K562 (cell line): ENCODE data around the gene AFDN. TPM values are rescaled to one million over a fixed set of nuclear protein-coding genes. Genes with fewer than 3 reads are reported as not detected.

Experiments
- ATAC-seq: fragments of 200-7000 bp; cut with Tn5 transposase; 3 replicates; pipeline ENCODE4 v1.9.1; 2020; ENCODE audit warnings: moderate library complexity
- BruUV-seq: library from RNA; stranded (reverse); fragments of 400-500 nt; replicated peaks from 2 replicates; lab custom pipeline; 2021; lab: Mats Ljungman, UMichigan
- CTCF ChIA-PET: fragments of 300-600 bp; formaldehyde crosslinking; extraction: SDS; loops from one replicate; lab custom pipeline; 2021; ENCODE audit warnings: low intra/inter-chr PET ratio; lab: Yijun Ruan, JAX
- POLR2A ChIA-PET: fragments of 300-600, 350-650 bp; sonication (Branson Sonifier 250); formaldehyde crosslinking; extraction: SDS; loops from one replicate; lab custom pipeline; 2021; ENCODE audit warnings: antibody characterized with exemption, inconsistent platforms; lab: Yijun Ruan, JAX
- DNase-seq, 4 experiments: peaks; one replicate each; pipeline versions ENCODE4 v3.0.0 to v3.0.0-alpha.2; 2011 to 2018; ENCODE audit warnings: low spot score in 3 of 4, mixed read lengths in 3 of 4; ENCODE audit errors: extremely low read depth in 1 of 4
- FAIRE-seq: peaks from 2 replicates; lab custom pipeline; 2011; peaks lifted over from hg19 to GRCh38; lab: Jason Lieb, UNC
- H2AFZ ChIP-seq: 2 replicates; pipeline ENCODE4 v1.6.0; 2011; ENCODE audit warnings: low read depth, low read length, control low read depth, inconsistent platforms
- H3K27ac ChIP-seq: fragments of 200-600 bp; 3 replicates; pipeline ENCODE4 v1.8.0; 2011; ENCODE audit warnings: low read depth, mild to moderate bottlenecking, control low read depth, inconsistent platforms, low read length, moderate library complexity, mixed read lengths; ENCODE audit errors: extremely low read depth
- H3K27me3 ChIP-seq, 2 experiments: fragments of 300-600 bp in 1 of 2; 2 replicates in 1 of 2; 3 replicates in 1 of 2; pipeline versions ENCODE4 v1.6.0 to v1.8.0; 2011; ENCODE audit warnings: inconsistent platforms in 2 of 2, low read length in 2 of 2, mild to moderate bottlenecking in 1 of 2, mixed read lengths in 1 of 2, moderate library complexity in 1 of 2; ENCODE audit not compliant: control insufficient read depth in 2 of 2, insufficient read depth in 2 of 2
- H3K36me3 ChIP-seq: fragments of 300-600 bp; 3 replicates; pipeline ENCODE4 v1.8.0; 2011; ENCODE audit warnings: mild to moderate bottlenecking, low read length, inconsistent platforms; ENCODE audit not compliant: control insufficient read depth, insufficient read depth
- H3K4me1 ChIP-seq, 2 experiments: fragments of 200-600 bp in 1 of 2; replicated peaks in 1 of 2; 2 replicates in 1 of 2; 3 replicates in 1 of 2; pipeline versions ENCODE4 v1.5.1 to v1.8.0; 2011; ENCODE audit warnings: inconsistent platforms in 2 of 2, low read length in 2 of 2, mild to moderate bottlenecking in 1 of 2, mixed read lengths in 1 of 2, moderate library complexity in 1 of 2; ENCODE audit not compliant: control insufficient read depth in 2 of 2, insufficient read depth in 2 of 2
- H3K4me2 ChIP-seq: 2 replicates; pipeline ENCODE4 v1.6.1; 2011; ENCODE audit warnings: low read length, control low read depth, inconsistent platforms, mixed read lengths; ENCODE audit not compliant: insufficient read depth
- H3K4me3 ChIP-seq: fragments of 200-600 bp; sonication (generic), shearing (Covaris generic); 2 replicates; pipeline ENCODE4 v1.5.1; 2016; ENCODE audit warnings: control low read depth, inconsistent platforms
- H3K79me2 ChIP-seq: fragments of 200-600 bp; 3 replicates; pipeline ENCODE4 v1.8.0; 2011; ENCODE audit warnings: low read length, inconsistent platforms; ENCODE audit not compliant: control insufficient read depth, insufficient read depth
- H3K9ac ChIP-seq, 2 experiments: 2 replicates each; pipeline versions ENCODE4 v1.6.0 to v1.6.1; 2011; ENCODE audit warnings: low read depth in 2 of 2, low read length in 2 of 2, control low read depth in 1 of 2, inconsistent platforms in 1 of 2, mild to moderate bottlenecking in 1 of 2, mixed read lengths in 1 of 2; ENCODE audit not compliant: insufficient read depth in 1 of 2
- H3K9me1 ChIP-seq: one replicate; pipeline ENCODE4 v1.6.0; 2011; ENCODE audit warnings: inconsistent platforms, mild to moderate bottlenecking, low read length, moderate library complexity; ENCODE audit not compliant: control insufficient read depth, insufficient read depth
- H3K9me3 ChIP-seq: replicated peaks from 2 replicates; pipeline ENCODE4 v1.5.1; 2011; ENCODE audit warnings: low read depth, low read length, inconsistent platforms; ENCODE audit not compliant: control insufficient read depth, insufficient read depth
- H4K20me1 ChIP-seq: replicated peaks from 2 replicates; pipeline ENCODE4 v1.6.1; 2011; ENCODE audit warnings: low read length, inconsistent platforms, mixed read lengths; ENCODE audit not compliant: control insufficient read depth, insufficient read depth
- FOSL1 ChIP-seq: fragments of 200-800 bp; sonication (Bioruptor generic); conservative IDR thresholded peaks from 2 replicates; pipeline ENCODE4 v1.6.1; 2016; ENCODE audit warnings: missing genetic modification characterization, missing compliant biosample characterization
- HDAC6 ChIP-seq: IDR thresholded peaks from 2 replicates; pipeline ENCODE4 v1.6.1; 2012; ENCODE audit warnings: low read depth, mild to moderate bottlenecking, control low read depth, inconsistent platforms, low read length, moderate library complexity
- JUN ChIP-seq, 2 experiments: sonication (generic) in 1 of 2; formaldehyde crosslinking in 1 of 2; IDR thresholded peaks; 2 replicates each; pipeline versions ENCODE4 v1.6.1 to v1.8.0; 2012 to 2022; ENCODE audit warnings: borderline replicate concordance in 2 of 2, mild to moderate bottlenecking in 2 of 2, improper control_type of control experiment in 1 of 2, low read depth in 1 of 2, low read length in 1 of 2, missing genetic modification reagents in 1 of 2
- NFIC ChIP-seq: fragments of 450-650 bp; IDR thresholded peaks from 2 replicates; pipeline ENCODE4 v1.6.1; 2017; ENCODE audit warnings: mild to moderate bottlenecking, inconsistent platforms
- TCFL5 ChIP-seq: fragments of 250-450 bp; sonication (Bioruptor Pico); conservative IDR thresholded peaks from 2 replicates; pipeline ENCODE4 v1.6.1; 2021; ENCODE audit warnings: mild to moderate bottlenecking, moderate library complexity, matching md5 sums
- WGBS: fragments of 100-300 bp; shearing (Covaris generic); methylation state at CpG from one replicate; pipeline ENCODE4 v1.1.6; 2016; ENCODE audit warnings: low coverage, mixed read lengths; ENCODE audit not compliant: insufficient coverage; ENCODE audit errors: missing lambda C conversion rate; 5-methylcytosine and 5-hydroxymethylcytosine counted together
- in situ Hi-C: fragments of 300-500 bp; cut with MboI; formaldehyde crosslinking; loops from 4 replicates; pipeline ENCODE4 v1.15.0; 2018; ENCODE audit warnings: inconsistent platforms, mixed read lengths
- intact Hi-C: fragments of 100-400 bp; cut with micrococcal nuclease; formaldehyde crosslinking; loops from 2 replicates; pipeline ENCODE4 v1.14.2; 2022
- polyA plus RNA-seq, 8 experiments: library from polyadenylated mRNA; depleted of rRNA in 4 of 8; stranded (reverse) in 5 of 8; unstranded in 3 of 8; fragments of >200 nt; fragmentation: Nextera tagmentation in 2 of 8; fragmentation: Illumina TruSeq in 1 of 8; extraction: Ambion mirVana in 2 of 8; extraction: Trizol in 1 of 8; gene quantifications; 2 replicates each; pipeline versions ENCODE4 v1.2.1 to v1.2.3, GENCODE V29; 2011 to 2014; ENCODE audit warnings: inconsistent platforms in 1 of 8, missing spikeins in 1 of 8
- total RNA-seq, 7 experiments: library from RNA; depleted of rRNA in 6 of 7; stranded (reverse); fragments of >200 nt in 6 of 7; fragmentation: Illumina TruSeq in 2 of 7; extraction: Trizol in 2 of 7; gene quantifications; 2 replicates each; pipeline versions ENCODE4 v1.2.1 to v1.2.3, GENCODE V29; 2011 to 2021; ENCODE audit warnings: low replicate concordance in 1 of 7
- TF ChIP-seq, protein P1 (sequence below), 2 experiments: fragments of 450-650 bp in 1 of 2; sonication (generic) in 1 of 2; formaldehyde crosslinking in 1 of 2; IDR thresholded peaks in 1 of 2; conservative IDR thresholded peaks in 1 of 2; 2 replicates each; pipeline versions ENCODE4 v1.6.1 to v1.8.1; 2016 to 2023; ENCODE audit warnings: mild to moderate bottlenecking in 2 of 2, moderate library complexity in 2 of 2, inconsistent platforms in 1 of 2, missing genetic modification reagents in 1 of 2
- TF ChIP-seq, protein P2 (sequence below): fragments of 450-650 bp; formaldehyde crosslinking; conservative IDR thresholded peaks from 2 replicates; pipeline ENCODE4 v1.4.0; 2022; ENCODE audit warnings: mild to moderate bottlenecking, missing genetic modification characterization
- TF ChIP-seq, protein P3 (sequence below): fragments of 250-450 bp; sonication (Bioruptor Pico); IDR thresholded peaks from 2 replicates; pipeline ENCODE4 v1.4.0; 2020

Gene AFDN
- total and polyA plus RNA-seq, 9 of the 15 experiments (the other 6 are each of a cell fraction or from before 2014, with no cell fraction given), result 7.2 to 129 (median 105) TPM

DNA sequence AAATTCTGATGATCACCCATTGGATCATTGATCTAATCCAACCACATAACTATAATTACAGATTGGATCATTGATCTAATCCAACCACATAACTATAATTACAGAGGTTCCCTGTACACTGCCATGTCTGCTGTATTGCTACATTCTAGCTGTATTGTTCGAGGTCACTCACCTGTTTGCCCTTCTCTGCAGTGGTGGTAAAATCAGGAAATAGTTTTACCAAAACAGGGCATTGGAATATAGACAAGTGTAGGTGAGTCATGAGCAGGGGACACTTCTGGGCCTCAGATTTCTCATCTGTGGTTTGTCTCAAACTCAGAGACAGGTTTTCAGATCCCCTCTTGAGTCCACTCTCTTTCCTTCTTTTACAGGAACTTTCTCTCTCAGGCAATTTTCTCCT, 9.0 kb upstream of the AFDN start:
- 13% methylated on average over 1 of the region's 1 CpG for WGBS
- intact Hi-C loops, result no loop called here
- POLR2A ChIA-PET, result interaction anchor here (0.7 to 1.6 kb wide), 3 partner anchors 13 to 1292 kb away, joined by 3 to 5 read pairs (median 3); no protein-coding TSS in a partner anchor
- CTCF ChIA-PET, result no interaction called here
- Histone ChIP-seq H3K4me2 (no peak overlapping the region), H3K4me1 (peaks cover 0 to 7% of the 10 kb centered on the region in 2 experiments; a peak in 3 of 5 replicates), H3K27ac (no peak overlapping the region), H3K27me3 (no peaks in the 10 kb centered on the region), H3K79me2 (no peaks in the 10 kb centered on the region), H4K20me1 (no peaks in the 10 kb centered on the region), H3K9me3 (no peaks in the 10 kb centered on the region), H3K9me1 (no peaks in the 10 kb centered on the region), H2AFZ (no peak overlapping the region), H3K4me3 (no peak overlapping the region), H3K36me3 (no peaks in the 10 kb centered on the region), H3K9ac (no peak overlapping the region)
- FAIRE-seq (no peak), DNase-seq (no peak), ATAC-seq (no peak; the same call in 2 of the 3 replicates)
- in situ Hi-C loops, result no loop called here
- BruUV-seq, result no TSS peak
- TF ChIP-seq, protein P1, sequence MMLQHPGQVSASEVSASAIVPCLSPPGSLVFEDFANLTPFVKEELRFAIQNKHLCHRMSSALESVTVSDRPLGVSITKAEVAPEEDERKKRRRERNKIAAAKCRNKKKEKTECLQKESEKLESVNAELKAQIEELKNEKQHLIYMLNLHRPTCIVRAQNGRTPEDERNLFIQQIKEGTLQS (IDR thresholded peaks at IDR 0.05), result 0 out of 2 replicates have a peak, but pooled peaks have one; percentile 10
- TF ChIP-seq, protein P1 (CRISPR knock-in tag; conservative IDR thresholded peaks at IDR 0.05), result no peak
- TF ChIP-seq, protein P2, sequence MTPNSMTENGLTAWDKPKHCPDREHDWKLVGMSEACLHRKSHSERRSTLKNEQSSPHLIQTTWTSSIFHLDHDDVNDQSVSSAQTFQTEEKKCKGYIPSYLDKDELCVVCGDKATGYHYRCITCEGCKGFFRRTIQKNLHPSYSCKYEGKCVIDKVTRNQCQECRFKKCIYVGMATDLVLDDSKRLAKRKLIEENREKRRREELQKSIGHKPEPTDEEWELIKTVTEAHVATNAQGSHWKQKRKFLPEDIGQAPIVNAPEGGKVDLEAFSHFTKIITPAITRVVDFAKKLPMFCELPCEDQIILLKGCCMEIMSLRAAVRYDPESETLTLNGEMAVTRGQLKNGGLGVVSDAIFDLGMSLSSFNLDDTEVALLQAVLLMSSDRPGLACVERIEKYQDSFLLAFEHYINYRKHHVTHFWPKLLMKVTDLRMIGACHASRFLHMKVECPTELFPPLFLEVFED (CRISPR knock-in tag), result no peak
- TF ChIP-seq JUN (IDR thresholded peaks at IDR 0.05; ENCODE audit: borderline replicate concordance, low read depth, low read length) (no peak), JUN (CRISPR knock-in tag; IDR thresholded peaks at IDR 0.05; ENCODE audit: borderline replicate concordance) (no peak), NFIC (no peak), HDAC6 (no peak), TCFL5 (CRISPR knock-in tag) (no peak), FOSL1 (tag) (peak; percentile 50)
- TF ChIP-seq, protein P3, sequence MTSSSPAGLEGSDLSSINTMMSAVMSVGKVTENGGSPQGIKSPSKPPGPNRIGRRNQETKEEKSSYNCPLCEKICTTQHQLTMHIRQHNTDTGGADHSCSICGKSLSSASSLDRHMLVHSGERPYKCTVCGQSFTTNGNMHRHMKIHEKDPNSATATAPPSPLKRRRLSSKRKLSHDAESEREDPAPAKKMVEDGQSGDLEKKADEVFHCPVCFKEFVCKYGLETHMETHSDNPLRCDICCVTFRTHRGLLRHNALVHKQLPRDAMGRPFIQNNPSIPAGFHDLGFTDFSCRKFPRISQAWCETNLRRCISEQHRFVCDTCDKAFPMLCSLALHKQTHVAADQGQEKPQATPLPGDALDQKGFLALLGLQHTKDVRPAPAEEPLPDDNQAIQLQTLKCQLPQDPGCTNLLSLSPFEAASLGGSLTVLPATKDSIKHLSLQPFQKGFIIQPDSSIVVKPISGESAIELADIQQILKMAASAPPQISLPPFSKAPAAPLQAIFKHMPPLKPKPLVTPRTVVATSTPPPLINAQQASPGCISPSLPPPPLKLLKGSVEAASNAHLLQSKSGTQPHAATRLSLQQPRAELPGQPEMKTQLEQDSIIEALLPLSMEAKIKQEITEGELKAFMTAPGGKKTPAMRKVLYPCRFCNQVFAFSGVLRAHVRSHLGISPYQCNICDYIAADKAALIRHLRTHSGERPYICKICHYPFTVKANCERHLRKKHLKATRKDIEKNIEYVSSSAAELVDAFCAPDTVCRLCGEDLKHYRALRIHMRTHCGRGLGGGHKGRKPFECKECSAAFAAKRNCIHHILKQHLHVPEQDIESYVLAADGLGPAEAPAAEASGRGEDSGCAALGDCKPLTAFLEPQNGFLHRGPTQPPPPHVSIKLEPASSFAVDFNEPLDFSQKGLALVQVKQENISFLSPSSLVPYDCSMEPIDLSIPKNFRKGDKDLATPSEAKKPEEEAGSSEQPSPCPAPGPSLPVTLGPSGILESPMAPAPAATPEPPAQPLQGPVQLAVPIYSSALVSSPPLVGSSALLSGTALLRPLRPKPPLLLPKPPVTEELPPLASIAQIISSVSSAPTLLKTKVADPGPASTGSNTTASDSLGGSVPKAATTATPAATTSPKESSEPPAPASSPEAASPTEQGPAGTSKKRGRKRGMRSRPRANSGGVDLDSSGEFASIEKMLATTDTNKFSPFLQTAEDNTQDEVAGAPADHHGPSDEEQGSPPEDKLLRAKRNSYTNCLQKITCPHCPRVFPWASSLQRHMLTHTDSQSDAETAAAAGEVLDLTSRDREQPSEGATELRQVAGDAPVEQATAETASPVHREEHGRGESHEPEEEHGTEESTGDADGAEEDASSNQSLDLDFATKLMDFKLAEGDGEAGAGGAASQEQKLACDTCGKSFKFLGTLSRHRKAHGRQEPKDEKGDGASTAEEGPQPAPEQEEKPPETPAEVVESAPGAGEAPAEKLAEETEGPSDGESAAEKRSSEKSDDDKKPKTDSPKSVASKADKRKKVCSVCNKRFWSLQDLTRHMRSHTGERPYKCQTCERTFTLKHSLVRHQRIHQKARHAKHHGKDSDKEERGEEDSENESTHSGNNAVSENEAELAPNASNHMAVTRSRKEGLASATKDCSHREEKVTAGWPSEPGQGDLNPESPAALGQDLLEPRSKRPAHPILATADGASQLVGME (CRISPR knock-in tag), result no peak
